Activated CD8-positive, alpha-beta T cell treated with anti-CD3 and anti-CD28 coated beads, Interleukin-2, amount 10 ng/mL, durations not matched to agents 7 days and 5 days (primary cell): ENCODE data around the gene CENPQ. TPM values are rescaled to one million over a fixed set of nuclear protein-coding genes. Genes with fewer than 3 reads are reported as not detected.

Experiments
- total RNA-seq, 2 experiments: library from RNA; stranded (reverse); gene quantifications; one replicate each; pipeline ENCODE4 v1.2.3, GENCODE V29; 2021

Gene CENPQ
- total RNA-seq, 2 experiments from 2014 or later = 18.2 to 18.9 TPM

Other genes starting within 250 kb of the CENPQ start
- gene MMUT, start 117 bp upstream of the CENPQ start, total RNA-seq = 10 to 100 TPM; 14.0 to 14.2 TPM
- not detected for gene GLYATL3, start 36.6 kb downstream of the CENPQ start, total RNA-seq
- gene C6orf141, start 87.3 kb downstream of the CENPQ start, total RNA-seq = under 1 TPM in 1 of 2 experiments, not detected in 1; 0.26 TPM
- not detected for gene RHAG, start 173.5 kb downstream of the CENPQ start, total RNA-seq